Smooth muscle cell (in vitro differentiated cells): ENCODE results near the gene PTPRN2. TPM values are rescaled to one million over a fixed set of nuclear protein-coding genes. Genes with fewer than 3 reads are reported as not detected.
"Not testable (repeated sequence)": the region's sequence is repeated elsewhere in the genome, so short reads cannot be mapped to it uniquely, and the experiment has no call there.

ENCODE experiments used
- DNase-seq: peaks from one replicate; lab custom pipeline; 2025; ENCODE audit not compliant: unreplicated experiment; lab: John Stamatoyannopoulos, UW
- H2AFZ ChIP-seq: fragments of 200-600 bp; sonication (generic); 2 replicates; pipeline ENCODE4 v1.6.0; 2016; ENCODE audit warnings: antibody characterized with exemption, low read depth, mild to moderate bottlenecking
- H3F3A ChIP-seq: fragments of 200-600 bp; sonication (generic); 2 replicates; pipeline ENCODE4 v1.6.0; 2017; ENCODE audit warnings: antibody characterized with exemption, low read depth
- H3K27ac ChIP-seq: fragments of 200-600 bp; sonication (generic); 2 replicates; pipeline ENCODE4 v1.5.1; 2016; ENCODE audit warnings: low read depth, mild to moderate bottlenecking
- H3K27me3 ChIP-seq: fragments of 200-600 bp; sonication (generic); 2 replicates; pipeline ENCODE4 v1.6.1; 2016; ENCODE audit warnings: low read depth, mild to moderate bottlenecking
- H3K36me3 ChIP-seq: fragments of 200-600 bp; sonication (generic); 2 replicates; pipeline ENCODE4 v1.5.1; 2016; ENCODE audit warnings: low read depth
- H3K4me1 ChIP-seq: fragments of 200-600 bp; sonication (generic); 2 replicates; pipeline ENCODE4 v1.5.1; 2016; ENCODE audit warnings: low read depth
- H3K4me2 ChIP-seq: fragments of 200-600 bp; sonication (generic); 2 replicates; pipeline ENCODE4 v1.6.0; 2016; ENCODE audit warnings: mild to moderate bottlenecking
- H3K4me3 ChIP-seq: fragments of 200-600 bp; sonication (generic); 2 replicates; pipeline ENCODE4 v1.5.1; 2016; ENCODE audit warnings: mild to moderate bottlenecking
- H3K79me2 ChIP-seq: fragments of 200-600 bp; sonication (generic); 2 replicates; pipeline ENCODE4 v1.6.0; 2016; ENCODE audit warnings: low read depth, mild to moderate bottlenecking
- H3K9ac ChIP-seq: fragments of 200-600 bp; sonication (generic); 2 replicates; pipeline ENCODE4 v1.6.0; 2016; ENCODE audit warnings: low read depth
- H3K9me3 ChIP-seq: fragments of 200-600 bp; sonication (generic); replicated peaks from 2 replicates; pipeline ENCODE4 v1.5.1; 2016; ENCODE audit warnings: low read depth
- H4K20me1 ChIP-seq: fragments of 200-600 bp; sonication (generic); 2 replicates; pipeline ENCODE4 v1.6.0; 2016; ENCODE audit warnings: low read depth
- CTCF ChIP-seq: fragments of 200-600 bp; sonication (generic); IDR thresholded peaks from 2 replicates; pipeline ENCODE4 v1.5.1; 2017; ENCODE audit warnings: borderline replicate concordance, mild to moderate bottlenecking, antibody characterized with exemption; ENCODE audit not compliant: insufficient read depth, poor library complexity, severe bottlenecking
- WGBS: methylation state at CpG from one replicate; pipeline ENCODE4 v1.1.7; 2016; ENCODE audit warnings: low lambda C conversion rate; 5-methylcytosine and 5-hydroxymethylcytosine counted together
- polyA plus RNA-seq: library from polyadenylated mRNA; unstranded; fragments of >200 nt; fragmentation: Nextera tagmentation; extraction: Ambion mirVana; gene quantifications from 2 replicates; pipeline ENCODE4 v1.2.1, GENCODE V29; 2016
- total RNA-seq: library from RNA; depleted of rRNA; stranded (reverse); fragments of >200 nt; gene quantifications from 2 replicates; pipeline ENCODE4 v1.2.3, GENCODE V29; 2014

PTPRN2 gene
- total and polyA plus RNA-seq, 2 experiments from 2014 or later, result 0.09 to 0.87 TPM

DNA sequence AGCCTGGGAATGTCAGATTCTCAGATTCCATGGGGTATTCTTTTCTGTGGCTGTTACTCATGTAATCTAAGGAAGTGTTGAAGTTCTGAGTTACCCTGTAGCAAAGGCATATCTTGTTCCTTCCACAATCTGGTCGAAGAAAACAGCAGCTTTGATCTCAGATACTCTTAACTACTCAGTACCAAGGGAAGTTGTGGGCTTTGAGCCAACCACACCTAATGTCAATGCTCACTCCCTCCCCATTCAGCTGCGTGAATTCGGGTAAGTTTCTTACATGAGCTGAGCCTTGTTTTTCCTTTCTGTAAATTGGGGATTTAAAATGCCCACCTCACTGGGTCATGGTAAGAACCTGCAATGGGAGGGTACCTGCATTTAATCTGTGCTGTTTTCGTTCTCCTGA, 52.5 kb downstream of the PTPRN2 start:
- no peaks in the 10 kb centered on the region for H3K79me2 ChIP-seq
- H3K36me3 ChIP-seq, result no peaks in the 10 kb centered on the region
- DNase-seq, result no peak
- H3K27me3 ChIP-seq, result no peaks in the 10 kb centered on the region
- TF ChIP-seq CTCF, result no peak
- H3F3A ChIP-seq, result no peaks in the 10 kb centered on the region
- H3K4me1 ChIP-seq, result no peaks in the 10 kb centered on the region
- H3K4me2 ChIP-seq, result no peak overlapping the region
- H3K27ac ChIP-seq, result no peak overlapping the region
- no peak overlapping the region for H2AFZ ChIP-seq
- no peaks in the 10 kb centered on the region for H4K20me1 ChIP-seq
- WGBS, result 83% methylated on average over 4 of the region's 4 CpGs
- no peak overlapping the region for H3K9ac ChIP-seq
- no peaks in the 10 kb centered on the region for H3K9me3 ChIP-seq
- H3K4me3 ChIP-seq, result no peak overlapping the region

DNA sequence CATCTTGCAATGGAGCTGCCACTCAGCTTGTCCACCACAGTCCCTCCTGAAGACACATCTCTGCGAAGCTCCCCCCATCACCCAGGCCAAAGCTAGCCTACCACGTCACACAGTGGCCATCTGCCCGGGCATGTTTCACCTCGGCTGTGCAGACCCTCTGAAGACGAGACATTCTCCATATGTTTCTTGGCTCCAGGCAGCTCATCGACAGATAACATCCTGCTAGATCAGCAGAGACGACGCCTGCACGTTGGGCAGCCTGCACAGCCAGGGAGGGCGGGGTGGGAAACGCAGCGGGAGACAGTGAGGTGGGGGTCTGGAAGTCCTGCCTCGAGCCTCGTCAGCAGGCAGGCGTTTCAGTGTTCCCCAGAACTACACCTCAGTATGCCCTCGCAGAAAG, 53.0 kb downstream of the PTPRN2 start:
- Histone ChIP-seq H3F3A (no peaks in the 10 kb centered on the region), H4K20me1 (no peaks in the 10 kb centered on the region), H3K9ac (no peak overlapping the region), H3K4me1 (no peaks in the 10 kb centered on the region), H3K9me3 (no peaks in the 10 kb centered on the region), H3K36me3 (no peaks in the 10 kb centered on the region), H3K4me2 (no peak overlapping the region), H3K27me3 (no peaks in the 10 kb centered on the region), H3K4me3 (no peak overlapping the region), H2AFZ (no peak overlapping the region), H3K27ac (no peak overlapping the region), H3K79me2 (no peaks in the 10 kb centered on the region)
- DNase-seq, result no peak
- TF ChIP-seq CTCF, result no peak
- WGBS, result 80% methylated on average over 14 of the region's 16 CpGs

GRCh38 chr7:158534134-158534515, 53.5 kb downstream of the PTPRN2 start:
- DNase-seq, H3K79me2 ChIP-seq, H2AFZ ChIP-seq, H3F3A ChIP-seq, H3K9me3 ChIP-seq, H3K4me1 ChIP-seq, H3K4me3 ChIP-seq, H4K20me1 ChIP-seq, H3K36me3 ChIP-seq, H3K27ac ChIP-seq, H3K4me2 ChIP-seq, H3K27me3 ChIP-seq, H3K9ac ChIP-seq: not testable (repeated sequence)
- 89% methylated on average over 11 of the region's 12 CpGs for whole genome bisulfite sequencing

GRCh38 chr7:158533386-158534133, 54.1 kb downstream of the PTPRN2 start:
- 86% methylated on average over 26 of the region's 26 CpGs for WGBS
- no peak for DNase-seq
- H2AFZ ChIP-seq, result no peak overlapping the region
- H3K9me3 ChIP-seq, result no peaks in the 10 kb centered on the region
- H4K20me1 ChIP-seq, result no peaks in the 10 kb centered on the region
- TF ChIP-seq CTCF, result no peak
- H3F3A ChIP-seq, result no peaks in the 10 kb centered on the region
- no peaks in the 10 kb centered on the region for H3K27me3 ChIP-seq
- no peak overlapping the region for H3K4me3 ChIP-seq
- H3K9ac ChIP-seq, result no peak overlapping the region
- H3K4me1 ChIP-seq, result no peaks in the 10 kb centered on the region
- no peak overlapping the region for H3K27ac ChIP-seq
- no peaks in the 10 kb centered on the region for H3K36me3 ChIP-seq
- no peaks in the 10 kb centered on the region for H3K79me2 ChIP-seq
- no peak overlapping the region for H3K4me2 ChIP-seq
